Measurements from ENCODE around the gene TSHZ1.

DNA sequence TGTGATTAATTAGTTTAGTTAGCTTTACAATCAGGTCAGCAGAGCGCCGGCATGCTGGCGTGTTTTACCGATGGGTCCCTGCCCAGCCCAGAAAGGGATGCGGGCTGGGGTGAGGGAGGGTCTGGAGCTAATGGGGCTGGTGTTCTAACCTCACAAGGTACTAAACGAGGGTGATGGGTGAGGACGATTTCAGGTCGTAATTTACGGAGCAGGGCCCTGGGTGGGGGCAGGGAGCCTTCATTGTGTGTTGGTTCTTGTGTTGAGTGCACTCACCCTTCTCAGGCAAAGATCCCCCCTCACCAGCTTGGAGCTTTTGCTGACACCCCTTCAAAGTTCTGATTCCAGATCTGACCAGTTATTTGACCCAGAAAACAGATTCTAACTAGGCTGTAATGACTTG is 41.2 kb upstream of the TSHZ1 start:
- TF ChIP-seq TEAD4 (IDR thresholded peaks at IDR 0.05) = no peak
- TF ChIP-seq FOXM1 (IDR thresholded peaks at IDR 0.05; ENCODE audit: borderline replicate concordance, low read depth) = no peak
- TF ChIP-seq, protein P1, sequence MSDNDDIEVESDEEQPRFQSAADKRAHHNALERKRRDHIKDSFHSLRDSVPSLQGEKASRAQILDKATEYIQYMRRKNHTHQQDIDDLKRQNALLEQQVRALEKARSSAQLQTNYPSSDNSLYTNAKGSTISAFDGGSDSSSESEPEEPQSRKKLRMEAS (IDR thresholded peaks at IDR 0.05) = no peak
- TF ChIP-seq TAF1 (IDR thresholded peaks at IDR 0.05; ENCODE audit: low read depth) = no peak
- TF ChIP-seq EP300 (IDR thresholded peaks at IDR 0.05; ENCODE audit: borderline replicate concordance) = no peak
- no peak for TF ChIP-seq YY1 (IDR thresholded peaks at IDR 0.05; ENCODE audit: low read depth)
- no peak for TF ChIP-seq EGR1 (IDR thresholded peaks at IDR 0.05)
